ENCODE results near the gene SPATA17. TPM values are rescaled to one million over a fixed set of nuclear protein-coding genes. Genes with fewer than 3 reads are reported as not detected.

SPATA17 gene
- total and polyA plus RNA-seq, 2 of the 13 experiments (the other 11 are each of a cell fraction or from before 2014, with no cell fraction given): 0.48 to 1.7 TPM

- TF ChIP-seq CTCF (CRISPR knock-in tag; IDR thresholded peaks at IDR 0.05) (peak; percentile 20; the same call in 1 of the 2 replicates), ZSCAN29 (CRISPR knock-in tag; conservative IDR thresholded peaks at IDR 0.05) (no peak), TSC22D2 (CRISPR knock-in tag; IDR thresholded peaks at IDR 0.05; ENCODE audit: borderline replicate concordance) (no peak), ZFAT (CRISPR knock-in tag; conservative IDR thresholded peaks at IDR 0.05) (no peak), ZNF619 (CRISPR knock-in tag; IDR thresholded peaks at IDR 0.05) (peak; percentile 87; the same call in 1 of the 2 replicates), IRF1 (CRISPR knock-in tag; IDR thresholded peaks at IDR 0.05; ENCODE audit: low read depth) (no peak), ATF6 (CRISPR knock-in tag; conservative IDR thresholded peaks at IDR 0.05) (0 out of 2 replicates have a peak, but pooled peaks have one; percentile 13), KLF13 (CRISPR knock-in tag; IDR thresholded peaks at IDR 0.05) (no peak), GLI4 (CRISPR knock-in tag; IDR thresholded peaks at IDR 0.05; ENCODE audit: borderline replicate concordance) (no peak), ZNF564 (CRISPR knock-in tag; IDR thresholded peaks at IDR 0.05) (no peak), ZNF543 (CRISPR knock-in tag; IDR thresholded peaks at IDR 0.05) (peak; percentile 31; the same call in 1 of the 2 replicates), HMGA1 (CRISPR knock-in tag; conservative IDR thresholded peaks at IDR 0.05) (no peak), SNRNP70 (IDR thresholded peaks at IDR 0.05; ENCODE audit: low read depth, low read length) (no peak), ZXDC (CRISPR knock-in tag; IDR thresholded peaks at IDR 0.05) (no peak), MLX (CRISPR knock-in tag; IDR thresholded peaks at IDR 0.05) (no peak; the same call in 1 of the 2 replicates), TERF1 (CRISPR knock-in tag; IDR thresholded peaks at IDR 0.05) (no peak), ZNF782 (CRISPR knock-in tag; IDR thresholded peaks at IDR 0.05; ENCODE audit: borderline replicate concordance) (0 out of 2 replicates have a peak, but pooled peaks have one; percentile 41), ZEB1 (IDR thresholded peaks at IDR 0.05; ENCODE audit: insufficient replicate concordance, low read depth) (peak; percentile 58)
Measured at GRCh38 chr1:217630711-217631591, at the start of gene SPATA17, which contains the start of gene GPATCH2 (continued).

Measured in HepG2 (cell line).